Activated T-helper 9 cell treated with anti-CD3 and anti-CD28 coated beads, Interleukin-2, amount 50 U/mL, for 16 hours (primary cell): ENCODE data around the gene BRD4.
"Not testable (repeated sequence)": the region's sequence is repeated elsewhere in the genome, so short reads cannot be mapped to it uniquely, and the experiment has no call there.

ENCODE experiments used
- DNase-seq: peaks from one replicate; pipeline ENCODE4 v3.0.0-alpha.2; 2020; ENCODE audit warnings: low read depth

BRD4 gene

DNA sequence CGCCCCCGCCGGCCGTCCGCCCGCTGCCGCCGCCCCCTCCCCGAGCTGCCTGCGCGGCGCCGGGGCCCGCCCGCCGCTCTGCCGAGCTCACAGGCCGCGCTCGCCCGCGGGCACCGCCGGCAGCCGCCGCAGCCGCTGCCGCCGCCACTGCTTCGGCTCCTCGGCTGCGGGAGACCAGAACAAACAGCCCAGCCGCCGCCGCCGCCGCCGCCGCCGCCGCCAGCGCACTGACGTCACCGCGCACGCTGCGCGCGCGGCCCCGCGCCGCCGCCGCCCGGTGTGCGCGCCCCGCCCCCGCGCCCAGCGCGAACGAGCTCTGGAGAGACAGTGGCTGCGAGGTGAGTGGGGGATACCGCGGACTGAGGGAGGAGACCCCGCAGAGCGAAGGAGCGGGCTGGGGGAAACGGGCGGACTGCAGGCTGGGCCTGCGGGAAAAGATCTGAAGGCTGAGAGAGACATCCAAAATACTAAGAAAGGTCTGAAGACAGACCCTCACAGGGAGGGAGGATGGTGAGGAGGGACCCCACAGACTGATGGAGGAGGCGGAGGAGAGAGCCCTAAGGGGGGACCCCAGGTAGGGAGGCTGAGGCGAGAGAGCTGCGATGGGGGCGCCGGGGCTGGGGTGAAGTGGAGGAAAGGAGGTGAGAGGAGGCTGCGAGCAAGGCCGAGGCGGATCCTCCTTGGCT is at the start of gene BRD4:
Gene BRD4, minus strand, starts transcription at position 229 of the 686 bp plus-strand sequence. CDS start 59,440 bp downstream, outside the sequence.
- DNase-seq = peak; percentile 68

DNA sequence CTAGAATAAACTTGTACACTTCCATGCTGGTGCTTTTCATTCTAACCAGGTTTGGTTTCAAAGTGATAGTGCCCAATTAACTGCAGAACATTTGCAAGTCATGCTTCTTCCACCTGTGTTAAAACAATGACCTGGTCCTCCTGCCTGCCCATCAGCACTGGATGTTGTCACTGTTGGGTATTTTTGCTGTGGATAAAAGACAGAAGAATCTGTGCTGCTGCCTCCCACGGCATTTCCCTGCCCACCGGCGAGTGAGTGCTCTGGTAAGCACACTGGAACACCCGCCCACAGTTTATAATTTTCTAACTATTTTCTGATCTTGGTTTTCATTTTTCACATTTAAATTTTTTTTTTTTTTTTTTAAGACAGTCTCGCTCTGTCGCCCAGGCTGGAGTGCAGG is 49.5 kb upstream of the BRD4 start:
- no peak for DNase-seq

DNA sequence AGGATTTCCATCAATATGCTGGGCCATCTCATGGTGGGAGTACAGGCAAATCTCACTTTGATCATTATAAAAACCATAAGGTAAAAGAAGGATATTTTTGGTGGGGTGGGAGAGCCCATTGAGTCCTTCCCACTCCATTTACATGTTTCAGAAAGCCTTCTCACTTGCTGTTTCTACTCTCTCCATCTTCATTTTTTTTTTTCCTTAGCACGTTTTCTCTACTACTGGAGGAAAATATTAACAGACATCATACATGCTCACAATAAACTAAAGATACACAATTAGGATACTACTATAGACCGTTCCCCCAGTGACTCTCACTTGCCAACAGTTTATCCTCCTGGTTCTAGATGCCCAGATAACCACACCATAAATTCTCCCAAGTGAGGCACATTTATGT is 49.1 kb upstream of the BRD4 start:
- DNase-seq = no peak

DNA sequence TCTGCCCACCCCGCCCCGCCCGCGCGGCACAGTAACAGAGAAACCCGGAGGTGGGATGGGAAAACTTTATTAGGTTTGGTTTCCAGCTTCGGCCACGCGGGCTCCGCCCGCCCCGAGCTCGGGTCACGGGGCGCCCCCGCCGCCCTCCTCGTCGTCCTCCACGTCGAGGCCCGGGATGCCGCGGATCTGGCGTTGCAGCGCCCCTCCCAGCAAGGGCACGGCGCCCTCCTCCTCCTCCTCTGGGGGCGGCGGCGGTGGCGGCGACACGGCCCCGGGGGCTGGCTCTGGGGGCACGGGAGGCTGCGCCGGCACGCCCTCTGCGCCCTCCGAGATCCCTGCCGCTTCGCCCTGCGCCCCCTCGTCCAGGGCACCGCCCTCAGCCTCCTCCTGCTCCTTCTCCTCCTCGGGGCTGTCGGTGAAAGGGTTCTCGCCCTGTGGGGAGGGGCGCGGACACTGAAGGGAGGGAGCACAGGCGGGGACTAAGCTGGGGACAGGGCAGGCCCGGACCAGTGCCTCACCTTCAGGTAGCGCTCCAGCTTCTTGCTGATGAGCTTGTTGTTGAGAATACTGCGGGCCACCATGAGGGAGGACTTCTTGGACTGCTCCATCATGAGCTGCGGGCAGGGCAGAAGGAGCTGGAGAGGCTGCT is 47.8 kb upstream of the BRD4 start:
- DNase-seq = no peak

DNA sequence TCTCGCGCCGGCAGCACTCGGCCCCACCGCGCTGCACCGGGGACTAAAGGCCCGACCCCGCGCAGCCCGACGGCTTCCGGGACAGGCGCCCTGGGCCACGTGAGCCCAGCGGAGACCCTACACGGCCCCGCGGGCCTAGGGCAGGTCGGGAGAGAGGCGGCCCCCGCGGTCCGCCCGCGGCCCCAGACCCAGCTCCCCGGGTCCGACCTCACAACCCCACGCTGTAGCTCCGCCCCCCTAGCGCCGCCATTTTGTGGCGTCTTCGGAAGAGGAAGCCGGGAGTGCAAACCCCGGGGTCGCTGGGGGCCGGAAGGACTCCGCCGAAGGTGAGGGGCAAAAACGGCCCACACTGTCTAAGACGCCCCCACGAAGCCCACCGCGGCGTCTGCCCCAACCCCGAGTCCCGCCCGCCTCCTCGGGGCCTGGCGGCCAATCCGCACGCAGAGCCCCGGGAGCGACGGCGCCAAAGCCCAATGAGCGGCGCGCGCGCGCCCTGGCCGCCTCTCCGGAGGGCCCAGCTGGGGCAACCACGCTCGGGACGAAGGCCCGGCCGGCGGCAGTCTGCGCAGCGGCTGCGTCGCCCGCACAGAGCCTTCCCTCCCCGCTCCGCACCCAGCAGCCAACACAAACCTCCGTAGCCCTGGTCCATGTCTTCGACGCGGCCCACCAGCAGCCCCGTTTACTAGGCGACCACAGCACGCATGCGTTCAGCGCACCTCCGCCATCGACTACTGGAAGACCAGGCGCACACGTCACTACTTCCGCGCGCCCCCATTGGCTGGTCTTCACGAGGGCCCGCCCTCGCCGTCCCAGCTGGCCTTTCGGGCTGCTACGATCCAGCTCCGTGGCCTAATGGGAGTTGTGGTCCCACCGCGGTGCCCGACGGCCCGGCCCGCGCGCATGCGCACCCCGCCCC is 47.0 kb upstream of the BRD4 start, which contains the start of gene AKAP8:
Gene AKAP8, minus strand, starts transcription at position 705 of the 916 bp plus-strand sequence. Its CDS starts 56 bp downstream, at position 649.
- peak; percentile 98 for DNase-seq

DNA sequence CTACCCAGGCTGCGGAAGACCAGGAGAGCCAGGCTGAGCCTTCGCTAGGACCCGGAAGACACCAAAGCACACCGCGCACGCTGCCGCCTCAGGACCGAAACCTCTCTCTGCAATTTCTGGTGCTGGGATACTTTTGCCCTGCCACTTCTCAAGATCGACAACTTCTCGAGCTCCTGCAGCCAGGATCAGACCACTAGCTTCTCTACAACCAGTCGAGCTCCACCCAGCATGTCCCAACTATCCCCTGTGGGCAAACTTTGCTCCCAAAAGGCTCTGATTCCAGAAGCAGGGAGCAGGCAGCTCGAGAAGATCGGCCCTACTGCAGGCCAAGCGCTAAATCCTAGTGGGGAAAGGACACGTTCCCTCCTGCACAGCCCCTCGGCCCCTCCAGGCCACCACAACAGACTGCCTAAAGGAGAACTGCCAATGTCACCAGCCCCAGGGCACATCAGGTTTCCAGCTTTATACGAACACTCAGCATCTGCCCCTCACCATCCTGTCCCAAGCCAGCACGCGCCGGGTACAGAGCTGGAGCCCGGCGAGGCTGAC is 46.3 kb upstream of the BRD4 start:
- peak; percentile 34 for DNase-seq

DNA sequence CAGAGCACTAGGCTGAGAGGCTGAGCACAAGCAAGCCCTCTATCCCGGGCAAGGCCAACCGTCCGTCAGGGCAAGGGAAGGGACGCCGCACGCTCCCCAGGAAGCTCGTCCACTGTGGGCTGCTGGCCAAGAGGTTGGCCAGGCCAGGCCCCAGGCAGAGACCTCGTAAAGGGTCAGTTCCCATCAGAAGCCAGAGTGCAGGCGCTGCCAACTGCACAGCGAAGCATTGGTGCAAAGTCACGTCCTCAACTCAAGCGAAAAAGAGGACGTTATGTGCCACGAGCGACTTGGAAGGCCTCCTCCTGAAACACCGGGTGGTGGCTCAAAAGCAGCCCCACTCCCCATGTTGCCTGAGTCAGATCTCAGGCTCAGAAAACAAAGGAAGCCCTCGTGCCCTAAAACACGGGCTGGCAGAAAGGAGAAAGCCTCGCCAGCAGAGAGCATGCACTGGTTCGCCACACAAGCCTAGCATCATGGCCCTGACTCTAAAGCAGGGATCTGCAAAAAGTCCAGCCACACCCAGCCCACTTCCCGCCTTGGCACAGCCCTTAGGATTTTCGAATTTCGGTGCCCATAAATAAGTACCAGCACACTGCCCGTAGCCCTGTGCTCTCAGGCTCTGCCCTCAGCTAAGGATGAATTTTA is 42.6 kb upstream of the BRD4 start:
- no peak for DNase-seq

DNA sequence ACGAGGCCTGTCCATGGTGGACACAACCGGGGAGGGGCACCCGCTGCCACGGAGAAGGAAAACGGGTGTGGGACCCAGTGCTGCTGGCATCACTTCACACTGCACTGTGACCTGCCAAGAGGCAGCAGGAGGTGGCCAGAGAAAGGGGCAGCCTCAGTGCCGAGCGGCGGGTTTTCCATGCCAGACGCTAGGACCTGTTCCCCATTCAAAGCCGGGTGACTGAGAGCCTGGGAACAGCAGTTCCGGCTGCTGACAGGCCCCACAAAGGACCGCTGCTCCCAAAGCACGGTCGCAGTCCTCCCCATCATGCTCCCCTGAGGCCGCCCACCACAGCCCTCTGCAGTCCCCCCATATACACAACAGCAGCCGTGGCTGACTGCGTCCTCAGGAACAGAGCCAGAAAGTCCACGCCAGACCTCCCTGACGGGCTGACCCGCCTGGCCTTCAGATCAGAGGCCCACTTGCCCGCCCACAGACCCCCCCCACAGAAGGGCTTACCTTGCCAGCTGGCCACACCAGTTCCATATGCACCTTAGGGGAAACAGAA is 41.8 kb upstream of the BRD4 start:
- no peak for DNase-seq

DNA sequence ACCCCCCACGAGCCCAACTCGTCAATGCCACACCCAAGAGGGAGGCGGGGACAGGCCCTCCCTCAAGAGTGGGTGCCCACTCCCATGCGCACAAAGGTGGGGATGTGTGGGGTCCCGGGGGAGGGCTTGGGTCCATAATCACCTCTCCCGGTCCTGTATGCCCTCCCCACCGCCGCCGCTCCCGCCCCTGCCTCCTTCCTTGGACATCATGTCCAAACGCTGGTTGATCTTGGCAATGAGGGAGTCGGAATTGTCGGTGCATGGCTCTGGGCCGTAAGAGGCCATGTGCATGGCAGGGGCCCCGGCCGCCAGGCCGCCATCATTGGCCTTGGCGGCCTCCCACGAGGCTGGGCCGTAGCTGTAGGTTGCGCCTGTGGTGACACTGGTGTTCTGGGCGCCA is 41.3 kb upstream of the BRD4 start:
- no peak for DNase-seq

DNA sequence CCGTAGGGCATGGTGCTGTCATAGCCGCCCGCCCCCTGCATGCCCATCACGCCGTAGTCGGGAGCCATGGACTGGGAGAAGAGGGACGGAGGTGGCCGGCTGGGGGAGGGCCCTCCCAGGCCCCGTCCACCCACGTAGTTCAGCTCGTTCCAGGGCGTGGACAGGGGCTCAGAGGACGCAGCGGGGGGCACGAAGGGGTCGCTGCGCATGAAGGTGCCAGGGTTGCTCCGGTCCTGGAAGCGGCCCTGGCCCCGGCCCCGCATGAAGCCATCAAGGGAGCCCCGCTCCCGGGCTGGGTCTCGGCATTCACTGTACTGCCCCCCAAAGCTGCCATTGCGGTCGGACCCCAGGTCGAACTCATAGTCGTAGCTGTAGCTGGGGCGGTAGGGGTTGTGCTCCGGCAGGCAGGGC is 40.6 kb upstream of the BRD4 start:
- DNase-seq = no peak

DNA sequence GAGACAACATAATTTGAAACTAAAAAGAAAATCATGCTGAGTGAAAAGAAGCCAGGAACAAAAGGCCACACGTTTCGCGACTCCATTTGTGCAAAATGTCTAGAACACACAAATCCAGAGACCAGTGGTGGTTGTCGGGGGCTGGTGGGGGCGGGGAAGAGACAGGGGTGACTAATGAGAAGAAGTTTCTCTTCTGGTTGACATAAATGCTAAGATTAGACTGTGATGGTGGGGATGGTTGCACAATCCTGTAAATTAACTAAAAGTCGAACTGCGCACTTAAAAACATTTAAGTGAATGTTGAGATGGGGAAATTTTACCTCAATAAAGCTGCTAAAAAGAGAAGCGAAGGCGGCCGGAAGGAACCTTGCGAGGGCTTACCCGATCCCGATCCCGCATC is 40.1 kb upstream of the BRD4 start:
- no peak for DNase-seq

DNA sequence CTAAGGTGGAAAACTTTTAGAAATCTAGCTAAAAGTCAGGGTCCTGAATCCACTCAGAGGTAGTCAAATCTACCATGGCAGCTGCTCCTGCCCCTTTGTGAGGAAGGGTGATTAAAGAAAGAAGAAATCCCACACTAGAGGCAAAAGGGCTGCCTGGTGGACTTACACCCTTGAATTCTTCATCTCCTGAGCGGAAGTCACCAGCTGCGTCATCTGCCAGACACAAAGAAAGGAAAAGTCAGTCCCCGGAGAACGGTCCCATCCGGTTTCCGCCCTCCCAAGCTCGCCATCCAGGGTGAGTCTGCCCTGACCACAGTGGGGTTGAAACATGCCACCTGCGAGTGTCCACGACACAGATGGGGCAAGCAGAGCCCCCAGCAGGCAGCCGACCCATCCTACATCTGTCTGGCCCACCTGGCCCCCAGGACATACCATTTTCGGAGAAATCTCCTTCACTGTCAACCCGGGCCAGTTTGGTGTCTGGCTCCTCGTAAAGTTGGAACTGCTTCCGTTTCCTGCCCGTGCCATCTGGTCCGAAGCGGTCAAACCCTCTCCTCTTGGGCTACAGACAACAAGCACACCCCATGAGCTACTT is 39.5 kb upstream of the BRD4 start:
- no peak for DNase-seq

DNA sequence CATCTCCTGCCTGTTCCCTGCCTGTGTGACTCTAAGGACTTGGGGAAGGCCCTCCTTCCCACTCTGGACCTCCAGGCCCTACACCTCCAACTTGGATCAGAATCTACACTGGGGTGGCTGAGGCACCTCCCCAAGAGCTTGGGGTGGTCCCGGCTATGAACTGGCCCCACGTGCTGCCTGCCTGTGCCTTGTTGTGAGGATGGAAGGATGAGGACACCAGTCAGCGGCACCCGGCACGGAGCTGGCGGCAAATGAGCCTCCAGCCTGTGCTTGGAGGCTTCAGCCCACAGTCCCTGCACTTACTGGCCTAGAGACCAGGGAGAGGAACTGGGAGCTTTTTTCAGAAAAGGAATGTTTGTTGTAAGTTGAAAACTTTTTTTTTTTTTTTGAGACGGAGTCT is 38.8 kb upstream of the BRD4 start:
- no peak for DNase-seq

DNA sequence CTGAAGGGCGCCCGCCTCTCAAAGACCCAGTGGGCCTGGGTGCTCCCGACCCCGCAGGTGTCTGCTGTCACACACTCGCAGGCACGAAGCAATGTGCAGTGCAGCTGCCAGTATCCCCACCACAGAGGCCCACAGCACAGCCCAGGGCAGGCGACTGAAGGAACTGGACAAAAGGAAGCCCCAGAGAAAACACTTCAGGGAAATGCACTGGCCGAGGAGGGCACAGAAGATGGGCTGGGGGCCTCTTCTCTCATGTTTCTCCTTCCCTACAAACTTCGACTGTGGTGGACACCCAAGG is 37.2 kb upstream of the BRD4 start:
- DNase-seq = no peak

DNA sequence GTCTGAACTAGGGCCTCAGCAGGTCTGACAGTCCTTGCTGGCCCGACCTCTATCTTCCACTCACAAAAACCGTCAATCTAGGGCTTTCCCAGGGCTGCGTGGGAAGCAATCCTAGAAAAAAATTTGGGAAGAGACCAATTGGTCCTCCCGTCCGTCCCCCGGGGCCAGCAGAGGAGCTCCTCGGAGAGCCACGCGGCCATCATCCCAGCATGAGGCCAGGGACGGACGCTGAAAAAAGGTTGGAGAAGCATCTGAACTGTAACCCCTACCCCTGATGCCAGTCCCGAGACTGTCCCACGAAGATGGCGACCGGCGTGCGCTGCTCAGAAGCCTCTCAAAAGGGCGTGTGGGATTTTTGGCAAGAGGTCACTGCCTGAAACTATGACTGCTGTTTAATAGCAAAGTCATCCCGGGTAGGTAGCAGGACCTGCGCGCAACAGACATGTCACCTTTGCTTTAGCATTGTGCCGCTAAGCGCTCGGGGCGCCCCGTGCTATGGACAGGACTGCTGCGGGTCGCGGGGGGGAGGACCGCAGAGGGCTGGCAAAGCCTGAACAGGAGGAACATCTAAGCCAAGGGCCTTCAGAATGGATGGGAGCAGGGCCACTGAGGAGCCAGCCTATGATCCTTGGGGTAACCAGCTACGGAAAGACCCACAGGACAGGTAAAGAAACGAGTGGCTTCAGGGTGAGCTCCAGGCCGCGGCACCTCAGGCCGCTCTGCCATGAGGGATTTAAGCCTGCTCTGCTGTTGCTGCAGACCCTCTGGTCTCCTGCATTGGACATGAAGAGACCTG is 36.7 kb upstream of the BRD4 start:
- no peak for DNase-seq

DNA sequence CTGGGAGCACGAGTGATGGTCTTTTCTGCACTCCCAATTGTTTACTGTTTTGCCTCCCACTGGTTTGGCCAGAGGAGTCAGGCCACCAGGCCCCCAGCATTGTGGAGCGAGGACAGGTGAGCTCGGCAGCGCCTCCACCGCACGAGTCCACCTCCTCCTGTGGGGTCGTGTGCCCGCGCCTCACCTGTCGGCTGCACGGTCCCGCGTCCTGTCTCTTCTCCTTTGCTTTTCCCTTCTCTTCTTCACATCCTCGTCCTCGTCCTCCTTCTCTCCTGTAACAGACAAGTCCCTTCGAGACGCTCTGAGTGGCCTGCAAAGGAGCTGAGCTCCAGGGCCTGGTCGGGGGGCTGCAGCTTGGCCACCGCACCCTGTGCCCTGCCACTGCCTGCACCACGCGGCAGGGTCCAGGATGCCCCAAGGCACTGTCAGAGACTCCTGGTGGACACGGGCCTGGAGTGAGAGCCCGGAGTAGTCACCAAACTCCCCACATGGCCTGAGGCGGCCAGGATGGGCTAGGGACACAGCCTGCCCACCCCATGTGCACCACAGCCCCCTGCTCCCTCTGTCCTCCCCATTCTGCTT is 35.8 kb upstream of the BRD4 start:
- DNase-seq = no peak

DNA sequence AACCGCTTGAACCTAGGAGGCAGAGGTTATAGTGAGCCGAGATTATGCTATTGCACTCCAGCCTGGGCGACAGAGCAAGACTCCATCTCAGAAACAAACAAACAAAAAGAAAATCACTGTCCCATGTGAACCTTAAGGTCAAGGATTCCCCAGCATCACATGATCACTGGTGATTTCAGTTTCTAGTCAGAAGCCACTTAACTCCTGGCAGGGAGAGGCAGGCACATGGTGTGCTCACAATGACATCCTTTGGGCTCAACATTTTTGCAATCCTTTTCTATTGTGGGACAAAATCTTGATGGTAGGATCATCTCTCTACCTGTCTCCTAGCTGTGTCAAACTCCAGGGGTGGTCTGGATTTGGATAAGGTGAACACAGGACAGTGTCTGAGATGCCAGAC is 35.1 kb upstream of the BRD4 start:
- DNase-seq = no peak

DNA sequence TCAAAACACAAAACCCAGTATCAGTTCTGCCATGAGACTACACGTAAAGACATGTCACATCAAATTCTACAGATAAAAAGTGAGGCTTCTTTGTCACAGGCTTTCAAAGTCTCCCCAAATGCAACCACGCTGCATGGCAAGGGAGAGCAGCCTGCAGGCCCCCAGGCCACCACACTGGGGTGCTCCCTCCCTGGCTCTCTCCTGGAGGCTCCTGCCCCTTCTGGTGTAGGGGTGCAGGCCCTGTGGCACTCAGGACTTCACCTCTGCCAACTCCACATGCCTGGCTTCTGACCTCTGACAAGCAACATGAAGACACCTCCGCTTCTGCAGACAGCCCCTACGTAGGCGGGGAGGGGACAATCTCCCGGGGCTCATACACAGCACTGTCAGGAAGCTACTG is 32.9 kb upstream of the BRD4 start:
- DNase-seq = no peak

DNA sequence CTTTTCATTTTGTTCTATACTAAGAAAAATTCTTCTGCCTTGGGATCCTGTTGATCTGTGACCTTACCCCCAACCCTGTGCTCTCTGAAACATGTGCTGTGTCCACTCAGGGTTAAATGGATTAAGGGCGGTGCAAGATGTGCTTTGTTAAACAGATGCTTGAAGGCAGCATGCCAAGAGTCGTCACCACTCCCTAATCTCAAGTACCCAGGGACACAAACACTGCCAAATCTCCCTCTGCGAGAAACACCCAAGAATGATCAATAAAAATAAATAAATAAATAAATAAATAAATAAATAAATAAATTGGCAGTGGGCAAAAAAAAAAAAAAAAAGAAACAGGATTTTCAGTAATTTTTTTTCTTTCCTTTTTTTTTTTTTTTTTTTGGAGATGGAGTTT is 31.5 kb upstream of the BRD4 start:
- not testable (repeated sequence) for DNase-seq

DNA sequence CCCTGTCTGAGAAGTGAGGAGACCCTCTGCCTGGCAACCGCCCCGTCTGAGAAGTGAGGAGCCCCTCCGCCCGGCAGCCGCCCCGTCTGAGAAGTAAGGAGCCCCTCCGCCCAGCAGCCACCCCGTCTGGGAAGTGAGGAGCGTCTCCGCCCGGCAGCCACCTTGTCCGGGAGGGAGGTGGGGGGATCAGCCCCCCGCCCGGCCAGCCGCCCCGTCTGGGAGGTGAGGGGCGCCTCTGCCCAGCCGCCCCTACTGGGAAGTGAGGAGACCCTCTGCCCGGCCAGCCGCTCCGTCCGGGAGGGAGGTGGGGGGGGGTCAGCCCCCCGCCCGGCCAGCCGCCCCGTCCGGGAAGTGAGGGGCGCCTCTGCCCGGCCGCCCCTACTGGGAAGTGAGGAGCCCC is 30.7 kb upstream of the BRD4 start:
- DNase-seq = not testable (repeated sequence)
